Fibroblast of villous mesenchyme (primary cell): ENCODE data around the gene HEPN1. TPM values are rescaled to one million over a fixed set of nuclear protein-coding genes. Genes with fewer than 3 reads are reported as not detected.

Experiments
- total RNA-seq: library from RNA; depleted of rRNA; stranded (reverse); fragments of >200 nt; gene quantifications from 2 replicates; pipeline ENCODE4 v1.2.3, GENCODE V29; 2012

HEPN1 gene
- total RNA-seq, 1 donor = not detected

Other genes starting within 250 kb of the HEPN1 start
- 6.4 and 9.5 TPM in 2 replicates for gene SIAE, start 245.5 kb upstream of the HEPN1 start, total RNA-seq
- 12.1 and 13.5 TPM in 2 replicates for gene SPA17, start 245.3 kb upstream of the HEPN1 start, total RNA-seq
- 0.43 and 1.6 TPM in 2 replicates for gene NRGN, start 179.3 kb upstream of the HEPN1 start, total RNA-seq
- gene VSIG2, start 167.0 kb upstream of the HEPN1 start, total RNA-seq = under 0.01 TPM in 1 of 2 replicates, not detected in the other
- 0.43 and 0.97 TPM in 2 replicates for gene ESAM, start 157.0 kb upstream of the HEPN1 start, total RNA-seq
- gene MSANTD2, start 118.8 kb upstream of the HEPN1 start, total RNA-seq = 11.2 and 13.5 TPM in 2 replicates
- 6.5 and 18.7 TPM in 2 replicates for gene ROBO3, start 53.8 kb upstream of the HEPN1 start, total RNA-seq
- gene ROBO4, start 21.4 kb upstream of the HEPN1 start, total RNA-seq = under 0.01 and 0.86 TPM in 2 replicates
- under 0.01 and 0.86 TPM in 2 replicates for gene HEPACAM, start 16.8 kb downstream of the HEPN1 start, total RNA-seq
- gene CCDC15, start 35.0 kb downstream of the HEPN1 start, total RNA-seq = 2.6 and 3.5 TPM in 2 replicates
- gene SLC37A2, start 144.1 kb downstream of the HEPN1 start, total RNA-seq = 0.97 and 1.7 TPM in 2 replicates
- 18.0 and 27.2 TPM in 2 replicates for gene TMEM218, start 192.4 kb downstream of the HEPN1 start, total RNA-seq
- 0.86 and 2.9 TPM in 2 replicates for gene PKNOX2, start 245.5 kb downstream of the HEPN1 start, total RNA-seq